Kidney glomerular epithelial cell (primary cell): ENCODE results near the gene OR5K4.
"Not testable (repeated sequence)": the region's sequence is repeated elsewhere in the genome, so short reads cannot be mapped to it uniquely, and the experiment has no call there.

Experiments used
- DNase-seq: peaks from one replicate; lab custom pipeline; 2025; lab: John Stamatoyannopoulos, UW

Gene OR5K4

GRCh38 chr3:98371853-98372252 lies 18.2 kb downstream of the OR5K4 start:
- no peak for DNase-seq

DNA sequence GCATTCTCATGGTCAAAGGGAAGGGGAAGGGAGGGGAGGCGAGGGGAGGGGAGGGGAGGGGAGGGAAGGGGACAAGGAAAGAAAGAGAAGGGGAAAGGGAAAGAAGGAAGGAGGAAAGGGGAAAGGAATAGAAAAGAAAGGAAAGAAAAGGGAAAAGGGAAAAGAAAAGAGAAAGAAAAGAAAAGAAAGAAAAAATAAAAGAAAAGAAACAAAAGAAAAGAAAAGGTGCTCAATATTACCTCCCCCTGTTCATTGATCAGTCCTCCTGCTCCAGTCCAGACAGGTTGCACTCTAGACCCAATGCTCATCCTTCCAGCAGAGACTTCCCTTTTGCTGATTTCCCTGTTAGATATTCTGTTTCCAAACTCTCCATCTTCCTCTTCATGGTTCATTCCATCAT lies 18.8 kb downstream of the OR5K4 start:
- DNase-seq = no peak

DNA sequence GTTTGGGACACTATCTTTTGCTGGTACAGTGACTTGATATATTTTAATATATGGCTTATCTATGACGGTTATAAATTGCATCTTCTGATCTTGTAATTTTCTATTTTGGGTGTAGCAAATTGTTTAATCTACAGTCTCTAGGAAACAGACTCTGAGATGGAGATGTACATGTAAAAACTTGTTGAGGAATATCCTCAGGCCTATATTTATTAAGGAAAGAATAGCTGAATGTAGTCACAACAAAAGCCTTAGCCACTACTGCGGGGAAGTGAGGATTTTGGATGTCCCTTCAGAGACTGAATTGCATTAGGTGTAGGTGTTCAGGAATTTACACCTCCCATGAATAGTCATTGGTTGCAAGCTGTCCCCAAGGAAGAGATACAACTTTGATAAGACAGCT lies 23.0 kb downstream of the OR5K4 start:
- no peak for DNase-seq

- DNase-seq = no peak
Measured at GRCh38 chr3:98388147-98388546, 34.5 kb downstream of the OR5K4 start.

- DNase-seq = no peak
Measured at GRCh38 chr3:98390366-98390765, 36.7 kb downstream of the OR5K4 start, which contains the start of gene OR5K3. Gene OR5K3, plus strand, starts transcription at chr3:98390666. Its CDS starts 0 bp downstream, at chr3:98390666.

- DNase-seq = no peak
Measured at GRCh38 chr3:98395101-98395500, 41.4 kb downstream of the OR5K4 start.

GRCh38 chr3:98396482-98396881 lies 42.8 kb downstream of the OR5K4 start:
- DNase-seq = not testable (repeated sequence)

DNA sequence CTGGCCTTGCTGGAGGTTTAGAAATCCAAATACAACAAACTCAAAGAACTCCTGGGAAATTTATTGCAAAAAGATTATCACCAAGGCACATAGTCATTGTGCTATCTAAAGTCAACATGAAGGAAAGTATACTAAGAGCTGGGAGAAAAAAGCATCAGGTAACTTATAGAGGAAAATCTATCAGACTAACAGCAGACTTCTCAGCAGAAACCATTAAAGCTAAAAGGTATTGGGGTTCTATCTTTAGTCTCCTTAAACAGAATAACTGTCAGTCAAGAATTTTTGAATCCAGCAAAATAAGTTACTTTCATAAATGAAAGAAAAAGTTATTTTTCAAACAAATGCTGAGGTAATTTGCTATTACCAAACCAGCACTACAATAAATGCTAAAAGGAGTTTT lies 44.9 kb downstream of the OR5K4 start:
- no peak for DNase-seq

DNA sequence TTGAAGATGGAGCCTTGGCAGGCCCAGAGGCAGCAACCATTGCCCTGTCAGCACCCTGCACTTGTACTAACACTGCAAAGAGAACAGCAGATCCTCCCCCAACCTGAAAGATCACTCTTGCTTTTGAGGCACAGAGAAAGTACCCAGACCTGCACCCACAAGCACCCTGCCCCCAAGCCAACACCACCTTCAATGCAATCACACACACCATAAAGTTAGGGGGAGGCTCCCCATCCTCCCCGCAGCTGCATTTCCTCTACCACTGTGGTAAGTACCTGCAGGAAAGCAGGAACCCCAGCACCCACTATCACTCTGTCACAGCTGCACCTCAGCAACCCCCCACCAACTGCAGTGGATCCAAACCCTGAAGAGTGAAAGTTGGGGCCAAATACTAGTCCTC lies 48.9 kb downstream of the OR5K4 start:
- DNase-seq = no peak

DNA sequence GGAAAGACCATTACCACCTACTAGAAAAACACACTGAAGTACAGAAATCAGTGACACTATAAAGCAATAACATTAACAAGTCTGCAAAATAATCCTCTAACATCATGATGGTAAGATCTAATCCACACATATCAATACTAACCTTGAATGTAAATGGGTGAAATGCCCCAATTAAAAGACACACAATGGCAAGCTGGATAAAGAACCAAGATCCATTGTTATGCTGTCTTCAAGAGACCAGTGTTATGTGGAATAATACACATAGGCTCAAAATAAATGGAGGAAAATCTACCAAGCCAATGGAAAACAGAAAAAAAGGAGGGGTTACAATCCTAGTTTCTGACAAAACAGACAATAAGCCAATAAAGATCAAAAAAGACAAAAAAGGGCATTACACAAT lies 50.4 kb downstream of the OR5K4 start:
- no peak for DNase-seq
